ENCODE measurements around the gene TMEM97.

DNA sequence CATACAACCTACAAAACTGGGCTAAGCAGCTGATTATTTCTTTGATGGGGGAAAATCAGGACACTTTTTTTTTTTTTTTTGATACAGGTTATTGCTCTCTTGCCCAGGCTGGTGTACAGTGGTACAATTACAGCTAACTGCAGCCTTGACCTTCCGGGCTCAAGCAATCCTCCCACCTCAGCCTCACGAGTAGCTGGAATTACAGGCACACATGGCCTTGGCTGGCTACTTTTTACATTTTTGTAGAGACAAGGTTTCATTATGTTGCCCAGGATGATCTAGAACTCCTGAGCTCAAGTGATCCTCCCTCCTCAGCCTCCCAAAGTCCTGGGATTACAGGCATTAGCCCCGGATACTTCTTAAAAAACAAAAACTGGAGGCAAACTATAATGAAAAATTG is 20.6 kb upstream of the TMEM97 start:
- TF ChIP-seq POLR2AphosphoS5 (IDR thresholded peaks at IDR 0.05; ENCODE audit: borderline replicate concordance, low read depth, low read length) (no peak), EZH2 (IDR thresholded peaks at IDR 0.05) (no peak), FOXP2 (optimal IDR thresholded peaks at IDR 0.05; ENCODE audit: control extremely low read depth, extremely low read length, insufficient read depth) (no peak)

Data from SK-N-MC (cell line).